ENCODE data around the gene PHACTR1.
A peak's percentile ranks its signal among the peaks of the same experiment; 100 is the strongest.

The PHACTR1 gene

DNA sequence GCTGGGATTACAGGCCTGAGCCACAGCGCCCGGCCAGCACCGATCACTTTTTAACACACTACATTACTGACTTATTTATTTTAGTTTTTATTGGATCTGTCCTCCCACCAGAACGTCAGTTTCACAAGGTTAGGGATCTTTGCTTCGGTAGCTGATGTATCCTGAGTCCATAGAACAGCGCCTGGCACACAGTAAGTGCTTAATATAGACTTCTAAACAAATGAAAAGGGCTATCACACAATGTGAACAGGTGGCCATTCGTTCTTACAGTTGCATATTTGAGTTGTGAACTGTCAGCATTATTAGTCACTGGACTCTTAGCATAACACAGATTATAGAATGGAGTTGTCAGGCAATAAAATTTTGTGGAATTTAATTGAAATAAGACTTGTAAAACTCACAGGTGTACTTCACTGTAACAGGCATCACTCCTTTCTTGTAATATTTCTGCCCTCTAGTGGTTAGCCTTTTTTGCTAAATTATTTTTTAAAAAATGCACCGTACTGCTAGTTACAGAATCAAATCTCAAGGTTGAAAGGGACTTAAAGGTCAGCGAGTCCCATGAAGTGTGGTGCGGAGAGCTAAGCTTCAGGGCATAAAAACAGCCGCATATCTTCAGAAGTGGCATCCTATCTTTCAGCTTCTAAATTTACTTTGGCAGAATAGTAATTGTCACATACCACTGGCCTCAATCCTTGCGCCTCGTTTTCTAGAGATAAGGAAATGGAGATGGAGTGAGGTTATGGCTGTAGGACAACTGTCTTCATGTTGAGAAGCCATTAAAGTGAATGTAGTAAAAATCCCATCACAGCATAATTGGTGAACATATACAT lies 615.2 kb downstream of the PHACTR1 start:
- H3K36me3 ChIP-seq (ENCODE audit: control insufficient read depth, insufficient read depth, low read length, severe bottlenecking), result no peaks in the 10 kb centered on the region
- no peak overlapping the region for H3K4me3 ChIP-seq (ENCODE audit: low read length)
- peak; percentile 78 for DNase-seq (ENCODE audit: low read depth)
- no peak overlapping the region for H3K9ac ChIP-seq (ENCODE audit: low read length)
- no peaks in the 10 kb centered on the region for H3K27me3 ChIP-seq (replicated peaks; ENCODE audit: control insufficient read depth, insufficient read depth, low read length)
- peaks cover 15% of the 10 kb centered on the region for H3K4me1 ChIP-seq (ENCODE audit: control insufficient read depth, insufficient read depth, low read length)
- H3K9me3 ChIP-seq (ENCODE audit: control insufficient read depth, low read length), result no peaks in the 10 kb centered on the region

- Histone ChIP-seq H3K9ac (ENCODE audit: low read length) (no peak overlapping the region), H3K4me3 (ENCODE audit: low read length) (no peak overlapping the region)
- no peak for DNase-seq (ENCODE audit: low read depth)
Observed at GRCh38 chr6:13332349-13332706, 615.8 kb downstream of the PHACTR1 start.

GRCh38 chr6:13334953-13335352 lies 618.4 kb downstream of the PHACTR1 start:
- Histone ChIP-seq H3K4me3 (ENCODE audit: low read length) (no peak overlapping the region), H3K9me3 (ENCODE audit: control insufficient read depth, low read length) (no peaks in the 10 kb centered on the region), H3K36me3 (ENCODE audit: control insufficient read depth, insufficient read depth, low read length, severe bottlenecking) (no peaks in the 10 kb centered on the region), H3K27me3 (replicated peaks; ENCODE audit: control insufficient read depth, insufficient read depth, low read length) (peaks cover 7% of the 10 kb centered on the region), H3K9ac (ENCODE audit: low read length) (no peak overlapping the region), H3K4me1 (ENCODE audit: control insufficient read depth, insufficient read depth, low read length) (no peaks in the 10 kb centered on the region)
- DNase-seq (ENCODE audit: low read depth), result no peak

More at GRCh38 chr6:13332349-13332706, 615.8 kb downstream of the PHACTR1 start:
- Histone ChIP-seq H3K27me3 (replicated peaks; ENCODE audit: control insufficient read depth, insufficient read depth, low read length) (no peaks in the 10 kb centered on the region), H3K4me1 (ENCODE audit: control insufficient read depth, insufficient read depth, low read length) (peaks cover 9% of the 10 kb centered on the region), H3K9me3 (ENCODE audit: control insufficient read depth, low read length) (no peaks in the 10 kb centered on the region), H3K36me3 (ENCODE audit: control insufficient read depth, insufficient read depth, low read length, severe bottlenecking) (no peaks in the 10 kb centered on the region)

DNA sequence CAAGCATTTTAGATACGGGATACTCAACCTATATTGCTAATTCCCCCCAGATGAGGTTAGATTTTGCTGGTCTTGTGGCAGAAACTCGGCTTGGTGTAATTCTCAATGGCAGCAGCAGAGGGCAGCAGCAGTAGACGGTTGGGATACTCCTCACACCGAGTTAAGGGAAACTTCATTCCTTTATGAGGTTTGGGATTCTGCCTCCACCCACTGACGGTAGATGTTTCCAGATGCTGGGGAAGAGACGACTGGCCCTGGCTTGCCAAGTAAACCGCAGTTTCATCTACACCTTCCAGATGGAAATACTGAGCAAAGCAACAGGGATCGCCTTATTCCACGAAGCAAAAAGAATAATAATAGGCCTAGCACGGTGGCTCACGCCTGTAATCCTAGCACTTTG lies 620.0 kb downstream of the PHACTR1 start:
- Histone ChIP-seq H3K4me1 (ENCODE audit: control insufficient read depth, insufficient read depth, low read length) (no peaks in the 10 kb centered on the region), H3K27me3 (replicated peaks; ENCODE audit: control insufficient read depth, insufficient read depth, low read length) (peaks cover 7% of the 10 kb centered on the region), H3K36me3 (ENCODE audit: control insufficient read depth, insufficient read depth, low read length, severe bottlenecking) (no peaks in the 10 kb centered on the region), H3K9me3 (ENCODE audit: control insufficient read depth, low read length) (no peaks in the 10 kb centered on the region), H3K4me3 (ENCODE audit: low read length) (no peak overlapping the region), H3K9ac (ENCODE audit: low read length) (no peak overlapping the region)
- DNase-seq (ENCODE audit: low read depth), result peak; percentile 91

DNA sequence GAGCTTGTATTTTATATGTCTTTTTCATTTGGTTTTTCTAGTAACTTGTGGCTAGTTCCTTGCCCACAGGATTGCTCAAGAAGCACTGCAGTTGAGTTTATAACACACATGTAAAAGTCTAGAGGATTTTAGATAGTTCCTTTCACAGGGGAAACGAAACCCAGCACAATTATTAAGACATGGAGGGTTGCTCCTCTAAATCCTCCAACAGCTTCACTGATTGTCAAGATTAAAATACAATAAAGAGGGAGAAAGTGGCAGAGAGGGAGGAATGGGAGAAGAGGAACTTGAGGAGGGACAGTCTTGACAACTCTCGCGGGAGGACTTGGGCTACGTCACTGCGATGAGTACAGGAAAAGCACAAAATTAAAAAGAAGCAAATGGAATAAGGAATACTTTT lies 621.5 kb downstream of the PHACTR1 start:
- no peak for DNase-seq (ENCODE audit: low read depth)
- H3K9me3 ChIP-seq (ENCODE audit: control insufficient read depth, low read length), result no peaks in the 10 kb centered on the region
- H3K4me1 ChIP-seq (ENCODE audit: control insufficient read depth, insufficient read depth, low read length), result no peaks in the 10 kb centered on the region
- no peak overlapping the region for H3K9ac ChIP-seq (ENCODE audit: low read length)
- no peak overlapping the region for H3K4me3 ChIP-seq (ENCODE audit: low read length)
- no peaks in the 10 kb centered on the region for H3K36me3 ChIP-seq (ENCODE audit: control insufficient read depth, insufficient read depth, low read length, severe bottlenecking)
- H3K27me3 ChIP-seq (replicated peaks; ENCODE audit: control insufficient read depth, insufficient read depth, low read length), result peaks cover 7% of the 10 kb centered on the region
